Measurements from ENCODE around the gene GPA33. TPM values are rescaled to one million over a fixed set of nuclear protein-coding genes. Genes with fewer than 3 reads are reported as not detected.

Gene GPA33
- polyA plus RNA-seq, 1 donor from 2014 or later, result 0.14 TPM

GRCh38 chr1:167061073-167061464 lies 29.1 kb downstream of the GPA33 start:
- H3K9me2 ChIP-seq (ENCODE audit: insufficient read depth, low read length), result no peaks in the 10 kb centered on the region
- no peaks in the 10 kb centered on the region for H3K9me3 ChIP-seq (ENCODE audit: low read length)
- H3K36me3 ChIP-seq (ENCODE audit: insufficient read depth, low read length), result no peaks in the 10 kb centered on the region
- no peak for TF ChIP-seq EP300 (conservative IDR thresholded peaks at IDR 0.05; ENCODE audit: poor library complexity, severe bottlenecking)
- no peak for TF ChIP-seq POLR2AphosphoS5 (IDR thresholded peaks at IDR 0.05)
- no peak for TF ChIP-seq CTCF (IDR thresholded peaks at IDR 0.05; ENCODE audit: poor library complexity, severe bottlenecking)
- no peak for TF ChIP-seq EZH2 (IDR thresholded peaks at IDR 0.05; ENCODE audit: borderline replicate concordance, insufficient read depth, low read length, poor library complexity, severe bottlenecking)
- TF ChIP-seq RAD21 (conservative IDR thresholded peaks at IDR 0.05), result no peak
- TF ChIP-seq REST (IDR thresholded peaks at IDR 0.05; ENCODE audit: borderline replicate concordance), result no peak
- H3K27ac ChIP-seq (ENCODE audit: low read length), result no peak overlapping the region
- H3K9ac ChIP-seq (ENCODE audit: low read length), result no peak overlapping the region
- no peak overlapping the region for H2AFZ ChIP-seq (ENCODE audit: low read depth, low read length)
- no peaks in the 10 kb centered on the region for H4K20me1 ChIP-seq (ENCODE audit: insufficient read depth)
- no peaks in the 10 kb centered on the region for H3K79me2 ChIP-seq (replicated peaks; ENCODE audit: insufficient read depth, low read length)
- H3F3A ChIP-seq (ENCODE audit: insufficient read depth, low read length, poor library complexity, severe bottlenecking), result no peaks in the 10 kb centered on the region
- no peaks in the 10 kb centered on the region for H3K27me3 ChIP-seq (ENCODE audit: insufficient read depth, low read depth, low read length)
- H3K4me3 ChIP-seq (ENCODE audit: low read length), result no peak overlapping the region
- no peak overlapping the region for H3K4me2 ChIP-seq (ENCODE audit: low read length)

DNA sequence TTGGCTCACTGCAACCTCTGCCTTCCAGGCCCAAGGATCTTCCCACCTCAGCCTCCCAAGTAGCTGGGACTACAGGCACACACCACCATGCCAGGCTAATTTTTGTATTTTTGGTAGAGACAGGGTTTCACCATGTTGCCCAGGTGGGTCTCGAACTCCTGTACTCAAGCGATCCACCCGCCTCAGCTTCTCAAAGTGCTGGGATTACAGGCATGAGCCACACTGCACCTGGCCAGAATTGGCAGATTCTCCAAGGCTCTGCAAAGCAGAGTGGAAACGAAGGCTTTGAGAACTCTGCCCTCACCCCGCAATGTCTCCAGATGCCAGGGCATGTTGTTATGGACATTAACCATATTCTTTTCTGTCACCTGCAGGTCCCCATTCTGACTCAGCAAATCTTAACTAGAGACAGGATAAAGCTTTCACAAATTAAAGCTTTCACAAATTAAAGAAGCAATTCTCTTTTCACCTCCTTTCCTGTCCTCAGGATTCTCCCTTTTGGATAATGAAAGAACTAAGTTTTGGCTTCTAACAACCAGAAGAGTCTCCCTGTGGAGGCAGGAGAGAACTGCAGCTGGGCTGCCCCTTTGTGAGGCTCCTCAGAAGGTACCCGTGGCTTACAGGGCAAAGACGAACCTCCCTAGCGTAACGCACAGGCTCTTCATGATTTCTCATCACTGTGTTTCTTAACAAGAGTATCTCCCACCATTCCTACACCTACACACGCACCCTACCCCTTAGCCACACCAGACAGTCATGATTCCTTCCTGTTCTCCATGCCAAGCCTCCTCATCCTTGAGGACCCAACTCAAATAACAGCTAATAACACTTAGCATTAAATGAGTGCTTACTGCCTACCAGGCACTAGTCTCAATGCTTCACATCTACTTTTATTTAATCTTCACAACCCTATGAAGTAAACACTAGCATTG lies 29.8 kb downstream of the GPA33 start:
- no peaks in the 10 kb centered on the region for H3K79me2 ChIP-seq (replicated peaks; ENCODE audit: insufficient read depth, low read length)
- H3K36me3 ChIP-seq (ENCODE audit: insufficient read depth, low read length), result no peaks in the 10 kb centered on the region
- H4K20me1 ChIP-seq (ENCODE audit: insufficient read depth), result no peaks in the 10 kb centered on the region
- H3K9ac ChIP-seq (ENCODE audit: low read length), result no peak overlapping the region
- no peak overlapping the region for H3K27ac ChIP-seq (ENCODE audit: low read length)
- no peaks in the 10 kb centered on the region for H3K9me2 ChIP-seq (ENCODE audit: insufficient read depth, low read length)
- no peak overlapping the region for H3K4me3 ChIP-seq (ENCODE audit: low read length)
- no peak overlapping the region for H3K4me2 ChIP-seq (ENCODE audit: low read length)
- no peak overlapping the region for H2AFZ ChIP-seq (ENCODE audit: low read depth, low read length)
- H3K27me3 ChIP-seq (ENCODE audit: insufficient read depth, low read depth, low read length), result no peaks in the 10 kb centered on the region
- no peaks in the 10 kb centered on the region for H3F3A ChIP-seq (ENCODE audit: insufficient read depth, low read length, poor library complexity, severe bottlenecking)
- TF ChIP-seq RAD21 (conservative IDR thresholded peaks at IDR 0.05), result no peak
- TF ChIP-seq EZH2 (IDR thresholded peaks at IDR 0.05; ENCODE audit: borderline replicate concordance, insufficient read depth, low read length, poor library complexity, severe bottlenecking), result no peak
- no peak for TF ChIP-seq CTCF (IDR thresholded peaks at IDR 0.05; ENCODE audit: poor library complexity, severe bottlenecking)
- no peak for TF ChIP-seq EP300 (conservative IDR thresholded peaks at IDR 0.05; ENCODE audit: poor library complexity, severe bottlenecking)
- no peak for TF ChIP-seq SMC3 (conservative IDR thresholded peaks at IDR 0.05; ENCODE audit: poor library complexity)
- TF ChIP-seq REST (IDR thresholded peaks at IDR 0.05; ENCODE audit: borderline replicate concordance), result no peak
- TF ChIP-seq POLR2AphosphoS5 (IDR thresholded peaks at IDR 0.05), result no peak
- no peak for TF ChIP-seq TAF1 (IDR thresholded peaks at IDR 0.05; ENCODE audit: low read depth)
- TF ChIP-seq MXI1 (conservative IDR thresholded peaks at IDR 0.05; ENCODE audit: poor library complexity, severe bottlenecking), result no peak
- no peaks in the 10 kb centered on the region for H3K9me3 ChIP-seq (ENCODE audit: low read length)

Data from neural cell (in vitro differentiated cells).